ENCODE measurements around the gene SMIM20. TPM values are rescaled to one million over a fixed set of nuclear protein-coding genes. Genes with fewer than 3 reads are reported as not detected.

Gene SMIM20
- total RNA-seq, 1 experiment from 2014 or later = 20.1 TPM

- no TSS peak for BruUV-seq (replicated peaks)
- DNase-seq = no peak
- no peak overlapping the region for H3K27ac Mint-ChIP-seq (ENCODE audit: unreplicated experiment)
- no peaks in the 10 kb centered on the region for H3K36me3 Mint-ChIP-seq (ENCODE audit: insufficient read depth, unreplicated experiment)
- no peaks in the 10 kb centered on the region for H3K9me3 ChIP-seq
- no peaks in the 10 kb centered on the region for H3K36me3 ChIP-seq (ENCODE audit: control insufficient read depth, insufficient read depth, low read length)
- ChIA-PET POLR2A (no interaction called here), CTCF (no interaction called here)
- no peaks in the 10 kb centered on the region for H3K27me3 ChIP-seq (replicated peaks; ENCODE audit: control insufficient read depth, insufficient read depth, low read length)
- peaks cover 15% of the 10 kb centered on the region for H3K4me1 Mint-ChIP-seq (ENCODE audit: low read depth, unreplicated experiment)
- H3K27me3 Mint-ChIP-seq (ENCODE audit: insufficient read depth, unreplicated experiment) = no peaks in the 10 kb centered on the region
- H3K4me3 Mint-ChIP-seq (ENCODE audit: unreplicated experiment) = no peak overlapping the region
- H3K4me1 ChIP-seq = peaks cover 9% of the 10 kb centered on the region
- intact Hi-C loops (cut with micrococcal nuclease; ENCODE audit: unreplicated experiment) = no loop called here
- H3K4me3 ChIP-seq (ENCODE audit: low read depth, low read length) = no peak overlapping the region
- TF ChIP-seq CTCF (IDR thresholded peaks at IDR 0.05; ENCODE audit: insufficient read depth in 1 of 2, low read depth in 1 of 2, low read length in 1 of 2, severe bottlenecking in 1 of 2, unreplicated experiment in 1 of 2) = no peak
- H3K9me3 Mint-ChIP-seq (ENCODE audit: unreplicated experiment) = no peaks in the 10 kb centered on the region
Observed at GRCh38 chr4:25950461-25951389, 36.7 kb downstream of the SMIM20 start.

GRCh38 chr4:25951390-25951952, 37.5 kb downstream of the SMIM20 start:
- Histone ChIP-seq H3K4me1 (peaks cover 9% of the 10 kb centered on the region), H3K4me3 (ENCODE audit: low read depth, low read length) (no peak overlapping the region), H3K36me3 (ENCODE audit: control insufficient read depth, insufficient read depth, low read length) (no peaks in the 10 kb centered on the region), H3K9me3 (no peaks in the 10 kb centered on the region), H3K27me3 (replicated peaks; ENCODE audit: control insufficient read depth, insufficient read depth, low read length) (no peaks in the 10 kb centered on the region)
- H3K4me1 Mint-ChIP-seq (ENCODE audit: low read depth, unreplicated experiment) = peaks cover 15% of the 10 kb centered on the region
- H3K36me3 Mint-ChIP-seq (ENCODE audit: insufficient read depth, unreplicated experiment) = no peaks in the 10 kb centered on the region
- no TSS peak for BruUV-seq (replicated peaks)
- POLR2A ChIA-PET = no interaction called here
- TF ChIP-seq CTCF (IDR thresholded peaks at IDR 0.05; ENCODE audit: insufficient read depth in 1 of 2, low read depth in 1 of 2, low read length in 1 of 2, severe bottlenecking in 1 of 2, unreplicated experiment in 1 of 2) = no peak
- H3K4me3 Mint-ChIP-seq (ENCODE audit: unreplicated experiment) = no peak overlapping the region
- H3K27me3 Mint-ChIP-seq (ENCODE audit: insufficient read depth, unreplicated experiment) = no peaks in the 10 kb centered on the region
- no peak for DNase-seq
- H3K9me3 Mint-ChIP-seq (ENCODE audit: unreplicated experiment) = no peaks in the 10 kb centered on the region
- CTCF ChIA-PET = no interaction called here
- intact Hi-C loops (cut with micrococcal nuclease; ENCODE audit: unreplicated experiment) = no loop called here
- no peak overlapping the region for H3K27ac Mint-ChIP-seq (ENCODE audit: unreplicated experiment)

GRCh38 chr4:25953740-25954139, 39.7 kb downstream of the SMIM20 start:
- peaks cover 14% of the 10 kb centered on the region for H3K4me1 Mint-ChIP-seq (ENCODE audit: low read depth, unreplicated experiment)
- H3K27ac Mint-ChIP-seq (ENCODE audit: unreplicated experiment) = no peak overlapping the region
- no peaks in the 10 kb centered on the region for H3K27me3 Mint-ChIP-seq (ENCODE audit: insufficient read depth, unreplicated experiment)
- Histone ChIP-seq H3K4me1 (peaks cover 9% of the 10 kb centered on the region), H3K9me3 (no peaks in the 10 kb centered on the region), H3K4me3 (ENCODE audit: low read depth, low read length) (no peak overlapping the region), H3K36me3 (ENCODE audit: control insufficient read depth, insufficient read depth, low read length) (no peaks in the 10 kb centered on the region), H3K27me3 (replicated peaks; ENCODE audit: control insufficient read depth, insufficient read depth, low read length) (no peaks in the 10 kb centered on the region)
- BruUV-seq (replicated peaks) = no TSS peak
- H3K4me3 Mint-ChIP-seq (ENCODE audit: unreplicated experiment) = no peak overlapping the region
- no peaks in the 10 kb centered on the region for H3K9me3 Mint-ChIP-seq (ENCODE audit: unreplicated experiment)
- intact Hi-C loops (cut with micrococcal nuclease; ENCODE audit: unreplicated experiment) = no loop called here
- DNase-seq = no peak
- ChIA-PET CTCF (no interaction called here), POLR2A (no interaction called here)
- no peaks in the 10 kb centered on the region for H3K36me3 Mint-ChIP-seq (ENCODE audit: insufficient read depth, unreplicated experiment)
- no peak for TF ChIP-seq CTCF (IDR thresholded peaks at IDR 0.05; ENCODE audit: insufficient read depth in 1 of 2, low read depth in 1 of 2, low read length in 1 of 2, severe bottlenecking in 1 of 2, unreplicated experiment in 1 of 2)
